Colonic mucosa (tissue), 4 donors: ENCODE results near the gene RYR1. TPM values are rescaled to one million over a fixed set of nuclear protein-coding genes. Genes with fewer than 3 reads are reported as not detected.
"Not testable (repeated sequence)": the region's sequence is repeated elsewhere in the genome, so short reads cannot be mapped to it uniquely, and the experiment has no call there.

ENCODE experiments used
- DNase-seq: peaks from one replicate; pipeline ENCODE4 v3.0.0-alpha.2; 2020
- H3K27ac ChIP-seq: fragments of 200-600 bp; one replicate; pipeline ENCODE4 v1.8.0; 2021
- H3K27me3 ChIP-seq: fragments of 200-600 bp; one replicate; pipeline ENCODE4 v1.8.0; 2021
- H3K36me3 ChIP-seq: fragments of 200-600 bp; one replicate; pipeline ENCODE4 v1.8.0; 2021
- H3K4me1 ChIP-seq: fragments of 200-600 bp; one replicate; pipeline ENCODE4 v1.8.0; 2021; ENCODE audit warnings: mild to moderate bottlenecking
- H3K4me3 ChIP-seq: fragments of 200-600 bp; one replicate; pipeline ENCODE4 v1.8.0; 2021
- H3K9ac ChIP-seq, 2 donors: one replicate each; pipeline ENCODE4 v1.7.0; 2013; ENCODE audit warnings: control low read depth in 2 of 2, low read depth in 2 of 2, low read length in 2 of 2
- H3K9me3 ChIP-seq: fragments of 200-600 bp; one replicate; pipeline ENCODE4 v1.8.0; 2021
- CTCF ChIP-seq: fragments of 200-600 bp; IDR thresholded peaks from one replicate; pipeline ENCODE4 v1.8.0; 2022; ENCODE audit warnings: antibody characterized with exemption, mild to moderate bottlenecking
- intact Hi-C: fragments of 100-400 bp; cut with DNase I; formaldehyde crosslinking; loops from one replicate; pipeline ENCODE4 v1.14.1; 2022
- total RNA-seq, 2 donors: library from RNA; stranded (reverse); fragmentation: NEBNext Ultra II Directional in 1 of 2; extraction: Animal tissue kit (Norgen Biotek cat#: 25700) in 1 of 2; gene quantifications; one replicate each; pipeline ENCODE4 v1.2.1, GENCODE V29; 2021
- donor health status: healthy.
- donor health status: DM: no; HTN: no; CAD: no.
- donor health status: DM: no; HTN: no; CAD: no.

Gene RYR1
- total RNA-seq, 2 donors from 2014 or later: 0.64 to 0.89 TPM

GRCh38 chr19:38508507-38508906 lies 75.0 kb downstream of the RYR1 start:
- Histone ChIP-seq H3K36me3 (no peaks in the 10 kb centered on the region), H3K4me3 (no peak overlapping the region), H3K9ac (no peak overlapping the region), H3K27ac (no peak overlapping the region), H3K9me3 (no peaks in the 10 kb centered on the region), H3K27me3 (no peaks in the 10 kb centered on the region), H3K4me1 (no peaks in the 10 kb centered on the region)
- TF ChIP-seq CTCF: no peak
- no peak for DNase-seq
- intact Hi-C loops: no loop called here

- H3K27me3 ChIP-seq: no peaks in the 10 kb centered on the region
- H3K27ac ChIP-seq: no peak overlapping the region
- intact Hi-C loops: no loop called here
- H3K4me3 ChIP-seq: no peak overlapping the region
- no peaks in the 10 kb centered on the region for H3K36me3 ChIP-seq
- no peaks in the 10 kb centered on the region for H3K9me3 ChIP-seq
- DNase-seq: no peak
- no peaks in the 10 kb centered on the region for H3K4me1 ChIP-seq
- no peak overlapping the region for H3K9ac ChIP-seq
- TF ChIP-seq CTCF: no peak
Observed at GRCh38 chr19:38509027-38509426, 75.5 kb downstream of the RYR1 start.

- no peak overlapping the region for H3K9ac ChIP-seq
- no peak for TF ChIP-seq CTCF
- no peak for DNase-seq
- H3K4me1 ChIP-seq: no peaks in the 10 kb centered on the region
- H3K4me3 ChIP-seq: no peak overlapping the region
- no peak overlapping the region for H3K27ac ChIP-seq
- H3K27me3 ChIP-seq: no peaks in the 10 kb centered on the region
- intact Hi-C loops: loop anchor here (10.0 kb wide), 1 partner anchor 414 kb away; no protein-coding TSS in a partner anchor
- no peaks in the 10 kb centered on the region for H3K36me3 ChIP-seq
- H3K9me3 ChIP-seq: no peaks in the 10 kb centered on the region
Observed at GRCh38 chr19:38511074-38511708, 77.7 kb downstream of the RYR1 start.

GRCh38 chr19:38512277-38512676 lies 78.8 kb downstream of the RYR1 start:
- Histone ChIP-seq H3K4me3 (no peak overlapping the region), H3K9me3 (no peaks in the 10 kb centered on the region), H3K36me3 (no peaks in the 10 kb centered on the region), H3K27ac (no peak overlapping the region), H3K9ac (no peak overlapping the region), H3K4me1 (no peaks in the 10 kb centered on the region), H3K27me3 (no peaks in the 10 kb centered on the region)
- intact Hi-C loops: loop anchor here (10.0 kb wide), 1 partner anchor 413 kb away; no protein-coding TSS in a partner anchor
- DNase-seq: no peak
- no peak for TF ChIP-seq CTCF

GRCh38 chr19:38513156-38513555 lies 79.7 kb downstream of the RYR1 start:
- not testable (repeated sequence) for H3K9ac ChIP-seq, H3K4me3 ChIP-seq, H3K9me3 ChIP-seq, H3K27ac ChIP-seq, H3K27me3 ChIP-seq, DNase-seq, H3K4me1 ChIP-seq, H3K36me3 ChIP-seq
- intact Hi-C loops: loop anchor here (10.0 kb wide), 1 partner anchor 412 kb away; no protein-coding TSS in a partner anchor

GRCh38 chr19:38513762-38514167 lies 80.3 kb downstream of the RYR1 start:
- no peaks in the 10 kb centered on the region for H3K27me3 ChIP-seq
- intact Hi-C loops: loop anchor here (10.0 kb wide), 1 partner anchor 411 kb away; no protein-coding TSS in a partner anchor
- H3K9me3 ChIP-seq: no peaks in the 10 kb centered on the region
- H3K27ac ChIP-seq: no peak overlapping the region
- no peak overlapping the region for H3K9ac ChIP-seq
- H3K4me1 ChIP-seq: no peaks in the 10 kb centered on the region
- TF ChIP-seq CTCF: no peak
- H3K36me3 ChIP-seq: no peaks in the 10 kb centered on the region
- DNase-seq: no peak
- H3K4me3 ChIP-seq: no peak overlapping the region
